NCI-H2081 treated with DMSO at 0.1 percent for 48 hours (cell line): Measurements from ENCODE around the gene CCDC54.

Experiments
- DNase-seq: peaks from one replicate; lab custom pipeline; 2025; lab: John Stamatoyannopoulos, UW

CCDC54 gene

GRCh38 chr3:107392549-107393165 is 15.4 kb downstream of the CCDC54 start:
- DNase-seq, result no peak

- no peak for DNase-seq
Observed at GRCh38 chr3:107394502-107394901, 17.3 kb downstream of the CCDC54 start.

- no peak for DNase-seq
Observed at GRCh38 chr3:107395066-107395465, 17.8 kb downstream of the CCDC54 start.

GRCh38 chr3:107401301-107401700 is 24.1 kb downstream of the CCDC54 start:
- DNase-seq, result no peak

GRCh38 chr3:107402214-107402613 is 25.0 kb downstream of the CCDC54 start:
- DNase-seq, result no peak

- DNase-seq, result no peak
Observed at GRCh38 chr3:107404727-107405469, 27.7 kb downstream of the CCDC54 start.

- no peak for DNase-seq
Observed at GRCh38 chr3:107407355-107407754, 30.1 kb downstream of the CCDC54 start.

GRCh38 chr3:107408513-107408912 is 31.3 kb downstream of the CCDC54 start:
- DNase-seq, result no peak

- DNase-seq, result no peak
Observed at GRCh38 chr3:107409365-107409764, 32.1 kb downstream of the CCDC54 start.

- DNase-seq, result no peak
Observed at GRCh38 chr3:107410606-107411005, 33.4 kb downstream of the CCDC54 start.

GRCh38 chr3:107411056-107411455 is 33.8 kb downstream of the CCDC54 start:
- DNase-seq, result no peak

- no peak for DNase-seq
Observed at GRCh38 chr3:107411779-107412178, 34.5 kb downstream of the CCDC54 start.

GRCh38 chr3:107412376-107412775 is 35.1 kb downstream of the CCDC54 start:
- no peak for DNase-seq

GRCh38 chr3:107413264-107413663 is 36.0 kb downstream of the CCDC54 start:
- DNase-seq, result no peak

GRCh38 chr3:107414325-107414964 is 37.2 kb downstream of the CCDC54 start:
- DNase-seq, result no peak

GRCh38 chr3:107416138-107416537 is 38.9 kb downstream of the CCDC54 start:
- DNase-seq, result no peak

GRCh38 chr3:107416886-107417285 is 39.6 kb downstream of the CCDC54 start:
- no peak for DNase-seq

- no peak for DNase-seq
Observed at GRCh38 chr3:107421170-107421792, 44.0 kb downstream of the CCDC54 start.

- no peak for DNase-seq
Observed at GRCh38 chr3:107421881-107422280, 44.6 kb downstream of the CCDC54 start.

GRCh38 chr3:107425033-107425432 is 47.8 kb downstream of the CCDC54 start:
- DNase-seq, result no peak

- no peak for DNase-seq
Observed at GRCh38 chr3:107426223-107426622, 49.0 kb downstream of the CCDC54 start.
